K562 (cell line): ENCODE data around the gene ADAMTS15. TPM values are rescaled to one million over a fixed set of nuclear protein-coding genes. Genes with fewer than 3 reads are reported as not detected.

Experiments used
- ATAC-seq: fragments of 200-7000 bp; cut with Tn5 transposase; 3 replicates; pipeline ENCODE4 v1.9.1; 2020; ENCODE audit warnings: moderate library complexity
- BruUV-seq: library from RNA; stranded (reverse); fragments of 400-500 nt; replicated peaks from 2 replicates; lab custom pipeline; 2021; lab: Mats Ljungman, UMichigan
- CTCF ChIA-PET: fragments of 300-600 bp; formaldehyde crosslinking; extraction: SDS; loops from one replicate; lab custom pipeline; 2021; ENCODE audit warnings: low intra/inter-chr PET ratio; lab: Yijun Ruan, JAX
- POLR2A ChIA-PET: fragments of 300-600, 350-650 bp; sonication (Branson Sonifier 250); formaldehyde crosslinking; extraction: SDS; loops from one replicate; lab custom pipeline; 2021; ENCODE audit warnings: antibody characterized with exemption, inconsistent platforms; lab: Yijun Ruan, JAX
- DNase-seq, 4 experiments: peaks; one replicate each; pipeline versions ENCODE4 v3.0.0 to v3.0.0-alpha.2; 2011 to 2018; ENCODE audit warnings: low spot score in 3 of 4, mixed read lengths in 3 of 4; ENCODE audit errors: extremely low read depth in 1 of 4
- FAIRE-seq: peaks from 2 replicates; lab custom pipeline; 2011; peaks lifted over from hg19 to GRCh38; lab: Jason Lieb, UNC
- H2AFZ ChIP-seq: 2 replicates; pipeline ENCODE4 v1.6.0; 2011; ENCODE audit warnings: low read depth, low read length, control low read depth, inconsistent platforms
- H3K27ac ChIP-seq: fragments of 200-600 bp; 3 replicates; pipeline ENCODE4 v1.8.0; 2011; ENCODE audit warnings: low read depth, mild to moderate bottlenecking, control low read depth, inconsistent platforms, low read length, moderate library complexity, mixed read lengths; ENCODE audit errors: extremely low read depth
- H3K27me3 ChIP-seq, 2 experiments: fragments of 300-600 bp in 1 of 2; 2 replicates in 1 of 2; 3 replicates in 1 of 2; pipeline versions ENCODE4 v1.6.0 to v1.8.0; 2011; ENCODE audit warnings: inconsistent platforms in 2 of 2, low read length in 2 of 2, mild to moderate bottlenecking in 1 of 2, mixed read lengths in 1 of 2, moderate library complexity in 1 of 2; ENCODE audit not compliant: control insufficient read depth in 2 of 2, insufficient read depth in 2 of 2
- H3K36me3 ChIP-seq: fragments of 300-600 bp; 3 replicates; pipeline ENCODE4 v1.8.0; 2011; ENCODE audit warnings: mild to moderate bottlenecking, low read length, inconsistent platforms; ENCODE audit not compliant: control insufficient read depth, insufficient read depth
- H3K4me1 ChIP-seq, 2 experiments: fragments of 200-600 bp in 1 of 2; replicated peaks in 1 of 2; 2 replicates in 1 of 2; 3 replicates in 1 of 2; pipeline versions ENCODE4 v1.5.1 to v1.8.0; 2011; ENCODE audit warnings: inconsistent platforms in 2 of 2, low read length in 2 of 2, mild to moderate bottlenecking in 1 of 2, mixed read lengths in 1 of 2, moderate library complexity in 1 of 2; ENCODE audit not compliant: control insufficient read depth in 2 of 2, insufficient read depth in 2 of 2
- H3K4me2 ChIP-seq: 2 replicates; pipeline ENCODE4 v1.6.1; 2011; ENCODE audit warnings: low read length, control low read depth, inconsistent platforms, mixed read lengths; ENCODE audit not compliant: insufficient read depth
- H3K4me3 ChIP-seq: fragments of 200-600 bp; sonication (generic), shearing (Covaris generic); 2 replicates; pipeline ENCODE4 v1.5.1; 2016; ENCODE audit warnings: control low read depth, inconsistent platforms
- H3K79me2 ChIP-seq: fragments of 200-600 bp; 3 replicates; pipeline ENCODE4 v1.8.0; 2011; ENCODE audit warnings: low read length, inconsistent platforms; ENCODE audit not compliant: control insufficient read depth, insufficient read depth
- H3K9ac ChIP-seq, 2 experiments: 2 replicates each; pipeline versions ENCODE4 v1.6.0 to v1.6.1; 2011; ENCODE audit warnings: low read depth in 2 of 2, low read length in 2 of 2, control low read depth in 1 of 2, inconsistent platforms in 1 of 2, mild to moderate bottlenecking in 1 of 2, mixed read lengths in 1 of 2; ENCODE audit not compliant: insufficient read depth in 1 of 2
- H3K9me1 ChIP-seq: one replicate; pipeline ENCODE4 v1.6.0; 2011; ENCODE audit warnings: inconsistent platforms, mild to moderate bottlenecking, low read length, moderate library complexity; ENCODE audit not compliant: control insufficient read depth, insufficient read depth
- H3K9me3 ChIP-seq: replicated peaks from 2 replicates; pipeline ENCODE4 v1.5.1; 2011; ENCODE audit warnings: low read depth, low read length, inconsistent platforms; ENCODE audit not compliant: control insufficient read depth, insufficient read depth
- H4K20me1 ChIP-seq: replicated peaks from 2 replicates; pipeline ENCODE4 v1.6.1; 2011; ENCODE audit warnings: low read length, inconsistent platforms, mixed read lengths; ENCODE audit not compliant: control insufficient read depth, insufficient read depth
- CBFA2T3 ChIP-seq: fragments of 450-650 bp; IDR thresholded peaks from 2 replicates; pipeline ENCODE4 v1.6.1; 2017
- DLX4 ChIP-seq: fragments of 250-450 bp; sonication (Bioruptor Pico); IDR thresholded peaks from 2 replicates; pipeline ENCODE4 v1.6.1; 2021; ENCODE audit warnings: mild to moderate bottlenecking
- FOXK1 ChIP-seq: sonication (generic); formaldehyde crosslinking; IDR thresholded peaks from 2 replicates; pipeline ENCODE4 v1.8.0; 2022; ENCODE audit warnings: missing genetic modification reagents, mild to moderate bottlenecking, borderline replicate concordance
- GABPB1 ChIP-seq: sonication (generic); formaldehyde crosslinking; IDR thresholded peaks from 2 replicates; pipeline ENCODE4 v1.8.0; 2022; ENCODE audit warnings: mild to moderate bottlenecking, missing genetic modification reagents
- ID3 ChIP-seq, 2 experiments: fragments of 250-450 bp in 1 of 2; fragments of 450-650 bp in 1 of 2; sonication (Bioruptor Pico) in 1 of 2; IDR thresholded peaks; 2 replicates each; pipeline versions ENCODE4 v1.6.1 to v1.8.0; 2016 to 2021; ENCODE audit warnings: mild to moderate bottlenecking in 2 of 2, moderate library complexity in 2 of 2, missing compliant biosample characterization in 1 of 2, missing genetic modification characterization in 1 of 2
- JUNB ChIP-seq: fragments of 450-650 bp; formaldehyde crosslinking; conservative IDR thresholded peaks from 2 replicates; pipeline ENCODE4 v1.4.0; 2020; ENCODE audit warnings: mild to moderate bottlenecking
- SMAD1 ChIP-seq: fragments of 150-350 bp; IDR thresholded peaks from 2 replicates; pipeline ENCODE4 v1.6.1; 2014; ENCODE audit warnings: low read length, low read depth; ENCODE audit not compliant: partially characterized antibody
- SMAD4 ChIP-seq: fragments of 250-450 bp; sonication (Bioruptor Pico); conservative IDR thresholded peaks from 2 replicates; pipeline ENCODE4 v1.8.0; 2021; ENCODE audit warnings: inconsistent platforms, mild to moderate bottlenecking, moderate library complexity
- SMARCE1 ChIP-seq: fragments of 450-650 bp; IDR thresholded peaks from 2 replicates; pipeline ENCODE4 v1.7.1; 2016; ENCODE audit warnings: mild to moderate bottlenecking
- STAT5A ChIP-seq: IDR thresholded peaks from 2 replicates; pipeline ENCODE4 v1.6.1; 2012; ENCODE audit warnings: low read length, inconsistent platforms, borderline replicate concordance
- TCF7L2 ChIP-seq: fragments of 150-350 bp; IDR thresholded peaks from 2 replicates; pipeline ENCODE4 v1.6.1; 2016; ENCODE audit warnings: low read depth, mild to moderate bottlenecking, low read length, moderate library complexity
- ZNF3 ChIP-seq: fragments of 250-450 bp; sonication (Bioruptor Pico); IDR thresholded peaks from 2 replicates; pipeline ENCODE4 v1.5.0; 2021; ENCODE audit warnings: mild to moderate bottlenecking, moderate library complexity
- WGBS: fragments of 100-300 bp; shearing (Covaris generic); methylation state at CpG from one replicate; pipeline ENCODE4 v1.1.6; 2016; ENCODE audit warnings: low coverage, mixed read lengths; ENCODE audit not compliant: insufficient coverage; ENCODE audit errors: missing lambda C conversion rate; 5-methylcytosine and 5-hydroxymethylcytosine counted together
- in situ Hi-C: fragments of 300-500 bp; cut with MboI; formaldehyde crosslinking; loops from 4 replicates; pipeline ENCODE4 v1.15.0; 2018; ENCODE audit warnings: inconsistent platforms, mixed read lengths
- intact Hi-C: fragments of 100-400 bp; cut with micrococcal nuclease; formaldehyde crosslinking; loops from 2 replicates; pipeline ENCODE4 v1.14.2; 2022
- polyA plus RNA-seq, 8 experiments: library from polyadenylated mRNA; depleted of rRNA in 4 of 8; stranded (reverse) in 5 of 8; unstranded in 3 of 8; fragments of >200 nt; fragmentation: Nextera tagmentation in 2 of 8; fragmentation: Illumina TruSeq in 1 of 8; extraction: Ambion mirVana in 2 of 8; extraction: Trizol in 1 of 8; gene quantifications; 2 replicates each; pipeline versions ENCODE4 v1.2.1 to v1.2.3, GENCODE V29; 2011 to 2014; ENCODE audit warnings: inconsistent platforms in 1 of 8, missing spikeins in 1 of 8
- total RNA-seq, 7 experiments: library from RNA; depleted of rRNA in 6 of 7; stranded (reverse); fragments of >200 nt in 6 of 7; fragmentation: Illumina TruSeq in 2 of 7; extraction: Trizol in 2 of 7; gene quantifications; 2 replicates each; pipeline versions ENCODE4 v1.2.1 to v1.2.3, GENCODE V29; 2011 to 2021; ENCODE audit warnings: low replicate concordance in 1 of 7

Gene ADAMTS15
- total and polyA plus RNA-seq, 9 of the 15 experiments (the other 6 are each of a cell fraction or from before 2014, with no cell fraction given), result 0.04 TPM; not detected in 8

- TF ChIP-seq CBFA2T3 (no peak), FOXK1 (CRISPR knock-in tag) (no peak), SMAD1 (no peak), ID3 (CRISPR knock-in tag; IDR thresholded peaks at IDR 0.05) (no peak), ID3 (tag; IDR thresholded peaks at IDR 0.05) (no peak), TCF7L2 (no peak), STAT5A (no peak), GABPB1 (CRISPR knock-in tag) (no peak), DLX4 (CRISPR knock-in tag) (no peak), ZNF3 (CRISPR knock-in tag) (no peak), SMAD4 (CRISPR knock-in tag) (no peak), JUNB (CRISPR knock-in tag) (no peak), SMARCE1 (no peak)
- no peak for ATAC-seq
- BruUV-seq, result no TSS peak
Observed at GRCh38 chr11:130480711-130481140, 32.3 kb downstream of the ADAMTS15 start.

More at GRCh38 chr11:130480711-130481140, 32.3 kb downstream of the ADAMTS15 start:
- Histone ChIP-seq H3K9me3 (no peaks in the 10 kb centered on the region), H3K9me1 (no peaks in the 10 kb centered on the region), H4K20me1 (no peaks in the 10 kb centered on the region; the same call in 1 of the 2 replicates), H3K4me1 (no peaks in the 10 kb centered on the region), H3K36me3 (no peaks in the 10 kb centered on the region), H3K79me2 (no peaks in the 10 kb centered on the region), H3K4me2 (no peak overlapping the region), H3K27ac (no peak overlapping the region), H2AFZ (no peak overlapping the region), H3K27me3 (peaks cover 4 to 39% of the 10 kb centered on the region in 2 experiments; a peak in 3 of 5 replicates), H3K4me3 (no peak overlapping the region), H3K9ac (no peak overlapping the region)
- no peak for FAIRE-seq
- no peak for DNase-seq
- intact Hi-C loops, result no loop called here
- CTCF ChIA-PET, result no interaction called here
- 1% methylated on average over 5 of the region's 5 CpGs for WGBS
- in situ Hi-C loops, result no loop called here
- POLR2A ChIA-PET, result no interaction called here
